H1 (cell line): Measurements from ENCODE around the gene KCNQ1. TPM values are rescaled to one million over a fixed set of nuclear protein-coding genes. Genes with fewer than 3 reads are reported as not detected.

Source experiments
- CTCF ChIA-PET: fragments of 300-600 bp; sonication (Branson Sonifier 250); formaldehyde crosslinking; loops from one replicate; lab custom pipeline; 2021; ENCODE audit not compliant: partially characterized antibody; lab: Charles Lee
- POLR2A ChIA-PET: fragments of 300-600 bp; sonication (Branson Sonifier 250); formaldehyde crosslinking; loops from one replicate; lab custom pipeline; 2021; ENCODE audit warnings: inconsistent platforms; ENCODE audit not compliant: partially characterized antibody; lab: Charles Lee
- DNase-seq, 2 experiments: peaks; one replicate each; pipeline versions ENCODE4 v3.0.0 to v3.0.0-alpha.2; 2010 to 2022; ENCODE audit warnings: low spot score in 2 of 2, low read depth in 1 of 2, mixed read lengths in 1 of 2
- FAIRE-seq: peaks from 2 replicates; lab custom pipeline; 2011; peaks lifted over from hg19 to GRCh38; lab: Jason Lieb, UNC
- H2AFZ ChIP-seq: 2 replicates; pipeline ENCODE4 v1.8.1; 2012; ENCODE audit warnings: low read length, inconsistent platforms
- H2AK5ac ChIP-seq: 2 replicates; pipeline ENCODE4 v1.6.1; 2013; ENCODE audit warnings: low read depth, low read length
- H2BK120ac ChIP-seq: replicated peaks from 2 replicates; pipeline ENCODE3; 2013; ENCODE audit warnings: low read depth, low read length, inconsistent platforms
- H2BK12ac ChIP-seq: 2 replicates; pipeline ENCODE4 v1.6.1; 2013; ENCODE audit warnings: low read depth, low read length
- H2BK15ac ChIP-seq: 2 replicates; pipeline ENCODE4 v1.6.1; 2013; ENCODE audit warnings: low read length
- H2BK20ac ChIP-seq: 2 replicates; pipeline ENCODE4 v1.6.1; 2013; ENCODE audit warnings: low read length
- H2BK5ac ChIP-seq: 2 replicates; pipeline ENCODE4 v1.6.1; 2013; ENCODE audit warnings: low read depth, low read length
- H3K14ac ChIP-seq: 2 replicates; pipeline ENCODE4 v1.6.1; 2013; ENCODE audit warnings: inconsistent platforms; ENCODE audit not compliant: insufficient read length
- H3K18ac ChIP-seq: 2 replicates; pipeline ENCODE4 v1.6.1; 2013; ENCODE audit warnings: low read length; ENCODE audit errors: extremely low read depth
- H3K23ac ChIP-seq: 2 replicates; pipeline ENCODE4 v1.6.1; 2013; ENCODE audit warnings: inconsistent platforms; ENCODE audit not compliant: insufficient read length
- H3K23me2 ChIP-seq: 2 replicates; pipeline ENCODE4 v1.6.1; 2013; ENCODE audit warnings: low read depth, low read length
- H3K27ac ChIP-seq: 2 replicates; pipeline ENCODE4 v1.6.1; 2011; ENCODE audit warnings: low read depth, low read length, inconsistent platforms
- H3K27me3 ChIP-seq, 4 experiments: replicated peaks in 1 of 4; 1 replicate in 1 of 4; 2 replicates in 3 of 4; pipeline versions ENCODE4 v1.6.1 to v1.8.1; 2011 to 2013; ENCODE audit warnings: low read length in 3 of 4, mild to moderate bottlenecking in 3 of 4, inconsistent platforms in 2 of 4, mixed read lengths in 2 of 4, moderate library complexity in 1 of 4; ENCODE audit not compliant: control insufficient read depth in 3 of 4, insufficient read depth in 3 of 4; ENCODE audit errors: extremely low read depth in 1 of 4
- H3K36me3 ChIP-seq, 4 experiments: 2 replicates each; pipeline versions ENCODE4 v1.6.1 to v1.8.1; 2011 to 2013; ENCODE audit warnings: mild to moderate bottlenecking in 4 of 4, low read length in 3 of 4, moderate library complexity in 2 of 4, control low read depth in 1 of 4, inconsistent platforms in 1 of 4; ENCODE audit not compliant: insufficient read depth in 4 of 4, control insufficient read depth in 2 of 4
- H3K4ac ChIP-seq: replicated peaks from 2 replicates; pipeline ENCODE3; 2013; ENCODE audit warnings: low read length, low read depth, mixed read lengths, inconsistent platforms; ENCODE audit not compliant: insufficient read length
- H3K4me1 ChIP-seq, 4 experiments: replicated peaks in 1 of 4; 1 replicate in 1 of 4; 2 replicates in 3 of 4; pipeline versions ENCODE4 v1.6.1 to v1.8.1; 2011 to 2013; ENCODE audit warnings: low read length in 3 of 4, inconsistent platforms in 2 of 4, mixed read lengths in 1 of 4; ENCODE audit not compliant: insufficient read depth in 4 of 4, control insufficient read depth in 3 of 4
- H3K4me2 ChIP-seq, 2 experiments: 2 replicates each; pipeline versions ENCODE4 v1.6.1 to v1.8.1; 2011 to 2013; ENCODE audit warnings: low read depth in 2 of 2, low read length in 2 of 2, control low read depth in 1 of 2, inconsistent platforms in 1 of 2, mild to moderate bottlenecking in 1 of 2; ENCODE audit not compliant: insufficient read depth in 1 of 2
- H3K4me3 ChIP-seq, 4 experiments: fragments of 200-600, 300-600 bp in 1 of 4; sonication (generic), shearing (Covaris generic), sonication (Bioruptor Twin) in 1 of 4; 2 replicates each; pipeline versions ENCODE4 v1.5.1 to v1.8.1; 2011 to 2016; ENCODE audit warnings: low read length in 4 of 4, low read depth in 3 of 4, control low read depth in 2 of 4, inconsistent platforms in 2 of 4, mild to moderate bottlenecking in 2 of 4, mixed read lengths in 1 of 4, moderate library complexity in 1 of 4; ENCODE audit not compliant: insufficient read depth in 2 of 4; ENCODE audit errors: extremely low read depth in 1 of 4
- H3K56ac ChIP-seq: replicated peaks from 2 replicates; pipeline ENCODE3; 2013; ENCODE audit warnings: low read depth, mild to moderate bottlenecking, mixed read lengths, low read length, inconsistent platforms; ENCODE audit not compliant: insufficient read length
- H3K79me1 ChIP-seq: 2 replicates; pipeline ENCODE4 v1.6.1; 2013; ENCODE audit warnings: low read depth, low read length, control low read depth
- H3K79me2 ChIP-seq, 2 experiments: 2 replicates each; pipeline versions ENCODE4 v1.6.1 to v1.8.1; 2012 to 2013; ENCODE audit warnings: low read length in 2 of 2, mild to moderate bottlenecking in 2 of 2, inconsistent platforms in 1 of 2; ENCODE audit not compliant: insufficient read depth in 2 of 2, control insufficient read depth in 1 of 2
- H3K9ac ChIP-seq, 4 experiments: replicated peaks in 1 of 4; 1 replicate in 1 of 4; 2 replicates in 3 of 4; pipeline versions ENCODE4 v1.6.1 to v1.8.1; 2011 to 2013; ENCODE audit warnings: low read depth in 3 of 4, low read length in 3 of 4, control low read depth in 2 of 4, mild to moderate bottlenecking in 2 of 4, moderate library complexity in 2 of 4, inconsistent platforms in 1 of 4; ENCODE audit errors: extremely low read depth in 1 of 4
- H3K9me3 ChIP-seq, 2 experiments: 2 replicates each; pipeline versions ENCODE4 v1.6.1 to v1.8.1; 2012 to 2013; ENCODE audit warnings: mild to moderate bottlenecking in 2 of 2, moderate library complexity in 2 of 2, control low read depth in 1 of 2, inconsistent platforms in 1 of 2, low read depth in 1 of 2, low read length in 1 of 2, mixed read lengths in 1 of 2; ENCODE audit not compliant: insufficient read depth in 2 of 2
- H4K20me1 ChIP-seq, 2 experiments: replicated peaks in 1 of 2; 2 replicates each; pipeline versions ENCODE3 to v1.8.1; 2011 to 2013; ENCODE audit warnings: inconsistent platforms in 2 of 2, low read length in 2 of 2, mild to moderate bottlenecking in 1 of 2; ENCODE audit not compliant: insufficient read depth in 2 of 2, control insufficient read depth in 1 of 2
- H4K5ac ChIP-seq: 2 replicates; pipeline ENCODE4 v1.6.1; 2013; ENCODE audit warnings: low read length, low read depth, mixed read lengths, inconsistent platforms; ENCODE audit not compliant: insufficient read length
- H4K8ac ChIP-seq: 2 replicates; pipeline ENCODE4 v1.8.0; 2013; ENCODE audit warnings: mild to moderate bottlenecking, moderate library complexity, low read length, inconsistent platforms; ENCODE audit not compliant: insufficient read depth; ENCODE audit errors: extremely low read depth
- H4K91ac ChIP-seq: replicated peaks from 2 replicates; pipeline ENCODE3; 2013; ENCODE audit warnings: low read length, mixed read lengths, inconsistent platforms; ENCODE audit not compliant: insufficient read length
- BCL11A ChIP-seq, 2 experiments: IDR thresholded peaks; one replicate each; pipeline ENCODE4 v1.6.1; 2011; ENCODE audit warnings: low read depth in 2 of 2, low read length in 2 of 2, mild to moderate bottlenecking in 2 of 2
- CHD1 ChIP-seq: IDR thresholded peaks from 2 replicates; pipeline ENCODE4 v1.6.1; 2012; ENCODE audit warnings: low read depth, low read length, improper control_type of control experiment
- CTCF ChIP-seq, 3 experiments: IDR thresholded peaks; 1 replicate in 2 of 3; 2 replicates in 1 of 3; pipeline versions ENCODE4 v1.5.1 to v1.6.1; 2011; ENCODE audit warnings: low read length in 3 of 3, mild to moderate bottlenecking in 3 of 3, inconsistent platforms in 2 of 3, low read depth in 1 of 3, moderate library complexity in 1 of 3; ENCODE audit not compliant: insufficient read depth in 1 of 3; ENCODE audit errors: control extremely low read depth in 1 of 3
- KDM1A ChIP-seq: fragments of 200-600, 300-600 bp; sonication (generic); IDR thresholded peaks from 2 replicates; pipeline ENCODE4 v1.7.1; 2016; ENCODE audit warnings: mild to moderate bottlenecking, low read length, borderline replicate concordance
- PHF8 ChIP-seq: fragments of 200-600 bp; sonication (generic); conservative IDR thresholded peaks from 2 replicates; pipeline ENCODE4 v1.7.1; 2012; ENCODE audit warnings: low read depth, mild to moderate bottlenecking, inconsistent platforms, low read length, moderate library complexity
- RBBP5 ChIP-seq: IDR thresholded peaks from 2 replicates; pipeline ENCODE4 v1.7.1; 2012; ENCODE audit warnings: low read depth, mild to moderate bottlenecking, inconsistent platforms, low read length, moderate library complexity, borderline replicate concordance
- SIRT6 ChIP-seq: IDR thresholded peaks from one replicate; pipeline ENCODE4 v1.7.1; 2012; ENCODE audit warnings: low read length, inconsistent platforms
- TAF1 ChIP-seq: IDR thresholded peaks from 2 replicates; pipeline ENCODE4 v1.6.1; 2011; ENCODE audit warnings: mild to moderate bottlenecking, low read depth, low read length
- WGBS, 2 experiments: shearing (Covaris generic) in 1 of 2; methylation state at CpG; one replicate each; pipeline versions ENCODE4 v1.1.6 to v1.1.7; 2013 to 2015; ENCODE audit warnings: low lambda C conversion rate in 2 of 2, mixed read lengths in 2 of 2, inconsistent platforms in 1 of 2, low coverage in 1 of 2, missing lambda C conversion rate in 1 of 2; ENCODE audit not compliant: insufficient replicate concordance in 2 of 2, insufficient coverage in 1 of 2, insufficient read length in 1 of 2; ENCODE audit errors: extremely low coverage in 1 of 2, missing lambda C conversion rate in 1 of 2; 5-methylcytosine and 5-hydroxymethylcytosine counted together
- polyA plus RNA-seq, 7 experiments: library from polyadenylated mRNA; depleted of rRNA in 3 of 7; stranded (reverse) in 5 of 7; unstranded in 2 of 7; fragments of >200 nt in 5 of 7; fragments of 200-250 nt in 2 of 7; gene quantifications; 1 replicate in 5 of 7; 2 replicates in 1 of 7; 4 replicates in 1 of 7; pipeline versions ENCODE4 v1.2.1 to v1.2.3, GENCODE V29; 2011 to 2013; ENCODE audit warnings: missing spikeins in 2 of 7, mixed read lengths in 2 of 7
- total RNA-seq: library from RNA; stranded (reverse); fragmentation: NEBNext Ultra II Directional; extraction: Animal tissue kit (Norgen Biotek cat#: 25700); gene quantifications from 2 replicates; pipeline ENCODE4 v1.2.1, GENCODE V29; 2021
- TF ChIP-seq, protein P1 (sequence below): IDR thresholded peaks from 2 replicates; pipeline ENCODE4 v1.6.1; 2011; ENCODE audit warnings: low read length, improper control_type of control experiment

Gene KCNQ1
- total and polyA plus RNA-seq, 2 of the 8 experiments (the other 6 are each of a cell fraction or from before 2014, with no cell fraction given): 1.9 to 2.0 TPM

DNA sequence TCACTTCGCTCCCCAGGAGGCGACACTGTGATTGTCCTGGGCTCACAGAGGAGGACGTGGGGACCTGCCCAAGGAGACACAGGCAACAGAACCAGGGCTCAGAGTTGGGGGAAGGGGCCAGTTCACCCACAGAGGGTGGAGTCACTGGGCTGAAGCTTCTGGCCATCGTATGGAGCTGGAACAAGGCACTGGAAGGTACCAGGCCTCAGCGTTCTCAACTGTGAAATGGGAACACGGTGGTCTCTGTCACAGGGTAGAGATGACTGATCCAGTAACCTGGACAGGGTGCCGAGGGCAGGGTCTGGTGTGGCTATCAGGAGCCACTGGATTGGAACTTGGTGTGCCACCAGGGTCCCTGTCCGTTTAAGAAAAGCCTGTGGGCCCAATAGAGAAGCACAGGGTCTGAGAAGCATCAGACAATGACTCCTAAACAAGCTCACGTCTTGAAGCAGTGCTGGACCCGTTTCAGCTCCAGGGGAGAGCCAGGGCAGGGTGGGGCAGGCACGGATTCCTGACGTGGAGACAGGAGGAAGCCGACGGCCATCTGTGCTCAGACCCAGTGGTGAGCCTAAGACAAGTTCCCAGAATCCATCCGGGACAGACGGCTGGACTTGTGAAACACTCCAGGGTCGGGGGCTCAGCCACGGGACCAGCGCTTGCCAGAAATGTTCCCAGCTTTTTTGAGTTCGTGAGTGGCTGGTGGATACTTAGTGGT lies 280.0 kb downstream of the KCNQ1 start:
- Histone ChIP-seq H3K4ac (no peak overlapping the region), H3K14ac (no peak overlapping the region), H2AK5ac (peak overlapping the region; percentile 65; the same call in 1 of the 2 replicates), H3K4me1 (peaks cover 1 to 20% (median 16%) of the 10 kb centered on the region in 4 experiments), H3K27ac (no peak overlapping the region), H3K4me2 (no peak overlapping the region), H2BK120ac (no peak overlapping the region), H4K8ac (no peak overlapping the region), H3K4me3 (no peak overlapping the region), H4K5ac (no peak overlapping the region), H3K9me3 (peaks cover 12 to 25% of the 10 kb centered on the region in 2 experiments), H2BK20ac (no peak overlapping the region), H3K18ac (no peak overlapping the region), H4K91ac (no peak overlapping the region), H3K27me3 (peaks cover 29 to 91% (median 63%) of the 10 kb centered on the region in 4 experiments), H2BK5ac (no peak overlapping the region), H3K23me2 (no peaks in the 10 kb centered on the region), H3K79me2 (no peaks in the 10 kb centered on the region), H3K36me3 (no peaks in the 10 kb centered on the region), H2BK12ac (no peak overlapping the region), H3K79me1 (no peaks in the 10 kb centered on the region), H4K20me1 (peaks cover 0 to 13% of the 10 kb centered on the region in 2 experiments), H3K23ac (no peak overlapping the region), H2BK15ac (no peak overlapping the region; the same call in 1 of the 2 replicates), H3K56ac (no peak overlapping the region), H3K9ac (no peak overlapping the region), H2AFZ (no peak overlapping the region)
- ChIA-PET CTCF (interaction anchor here (1.0 to 1.7 kb wide), 4 partner anchors 9 to 289 kb away, joined by 3 to 4 read pairs (median 3); no protein-coding TSS in a partner anchor), POLR2A (no interaction called here)
- no peak for DNase-seq
- no peak for FAIRE-seq
- 84% methylated on average over 20 of the region's 20 CpGs; no CpG with 5 or more reads in 1 of the 2 experiments for WGBS, 2 experiments
- TF ChIP-seq SIRT6: no peak
- no peak for TF ChIP-seq RBBP5
- no peak for TF ChIP-seq BCL11A (IDR thresholded peaks at IDR 0.05; ENCODE audit: low read depth in 2 of 2, low read length in 2 of 2)
- no peak for TF ChIP-seq KDM1A
- no peak for TF ChIP-seq PHF8
- TF ChIP-seq CTCF (IDR thresholded peaks at IDR 0.05; ENCODE audit: control extremely low read depth in 1 of 3, insufficient read depth in 1 of 3, low read depth in 1 of 3, low read length in 3 of 3): no peak
- no peak for TF ChIP-seq TAF1
- TF ChIP-seq, protein P1, sequence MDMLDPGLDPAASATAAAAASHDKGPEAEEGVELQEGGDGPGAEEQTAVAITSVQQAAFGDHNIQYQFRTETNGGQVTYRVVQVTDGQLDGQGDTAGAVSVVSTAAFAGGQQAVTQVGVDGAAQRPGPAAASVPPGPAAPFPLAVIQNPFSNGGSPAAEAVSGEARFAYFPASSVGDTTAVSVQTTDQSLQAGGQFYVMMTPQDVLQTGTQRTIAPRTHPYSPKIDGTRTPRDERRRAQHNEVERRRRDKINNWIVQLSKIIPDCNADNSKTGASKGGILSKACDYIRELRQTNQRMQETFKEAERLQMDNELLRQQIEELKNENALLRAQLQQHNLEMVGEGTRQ: no peak
- TF ChIP-seq CHD1: no peak
